HepG2 (cell line): ENCODE results near the gene NUDT1. TPM values are rescaled to one million over a fixed set of nuclear protein-coding genes. Genes with fewer than 3 reads are reported as not detected.

Experiments
- EZH2 ChIP-seq: conservative IDR thresholded peaks from 2 replicates; pipeline ENCODE4 v1.6.1; 2012; ENCODE audit warnings: mild to moderate bottlenecking, low read depth, low read length, moderate library complexity
- HNRNPL ChIP-seq: fragments of 200-400 bp; formaldehyde crosslinking; IDR thresholded peaks from 2 replicates; pipeline ENCODE4 v1.6.1; 2017; ENCODE audit warnings: mild to moderate bottlenecking, low read depth, low read length
- MAFK ChIP-seq, 2 experiments: IDR thresholded peaks in 1 of 2; conservative IDR thresholded peaks in 1 of 2; 2 replicates each; pipeline ENCODE4 v1.6.1; 2011; ENCODE audit warnings: improper control_type of control experiment in 2 of 2, low read length in 2 of 2
- NR2F6 ChIP-seq, 2 experiments: IDR thresholded peaks; 2 replicates each; pipeline ENCODE4 v1.6.1; 2016; ENCODE audit warnings: antibody characterized with exemption in 1 of 2, mild to moderate bottlenecking in 1 of 2
- RXRA ChIP-seq: sonication (generic); formaldehyde crosslinking; IDR thresholded peaks from 2 replicates; pipeline ENCODE4 v1.5.1; 2020; ENCODE audit warnings: missing genetic modification reagents
- TARDBP ChIP-seq: sonication (generic); formaldehyde crosslinking; IDR thresholded peaks from 2 replicates; pipeline ENCODE4 v1.8.0; 2022; ENCODE audit warnings: mild to moderate bottlenecking, missing genetic modification reagents
- TOE1 ChIP-seq: sonication (generic); formaldehyde crosslinking; IDR thresholded peaks from 2 replicates; pipeline ENCODE4 v1.4.0; 2020; ENCODE audit warnings: mild to moderate bottlenecking, missing genetic modification reagents
- ZNF263 ChIP-seq: sonication (generic); formaldehyde crosslinking; IDR thresholded peaks from 2 replicates; pipeline ENCODE4 v1.4.0; 2020; ENCODE audit warnings: missing genetic modification reagents
- ZNF512B ChIP-seq: sonication (generic); formaldehyde crosslinking; IDR thresholded peaks from 2 replicates; pipeline ENCODE4 v1.5.1; 2020; ENCODE audit warnings: missing genetic modification reagents, mild to moderate bottlenecking, borderline replicate concordance
- ZNF589 ChIP-seq: sonication (generic); formaldehyde crosslinking; conservative IDR thresholded peaks from 2 replicates; pipeline ENCODE4 v1.8.0; 2022; ENCODE audit warnings: mild to moderate bottlenecking, moderate library complexity, missing genetic modification reagents
- polyA plus RNA-seq, 8 experiments: library from polyadenylated mRNA; depleted of rRNA in 3 of 8; stranded (reverse) in 7 of 8; unstranded in 1 of 8; fragments of >200 nt; fragmentation: Illumina TruSeq in 4 of 8; extraction: Trizol in 4 of 8; gene quantifications; 2 replicates each; pipeline versions ENCODE4 v1.2.1 to v1.2.3, GENCODE V29; 2011 to 2016; ENCODE audit warnings: low read depth in 4 of 8, missing spikeins in 1 of 8, mixed read lengths in 1 of 8; ENCODE audit not compliant: insufficient read depth in 1 of 8
- total RNA-seq, 5 experiments: library from RNA; depleted of rRNA; stranded (reverse); fragments of >200 nt; fragmentation: Illumina TruSeq; extraction: Trizol; gene quantifications; 2 replicates each; pipeline ENCODE4 v1.2.3, GENCODE V29; 2016; ENCODE audit warnings: low read depth in 1 of 5
- TF ChIP-seq, protein P1 (sequence below): sonication (generic); formaldehyde crosslinking; IDR thresholded peaks from 2 replicates; pipeline ENCODE4 v1.4.0; 2020; ENCODE audit warnings: missing genetic modification reagents

The NUDT1 gene
- total and polyA plus RNA-seq, 2 of the 13 experiments (the other 11 are each of a cell fraction or from before 2014, with no cell fraction given), result 9.1 to 26.8 TPM

DNA sequence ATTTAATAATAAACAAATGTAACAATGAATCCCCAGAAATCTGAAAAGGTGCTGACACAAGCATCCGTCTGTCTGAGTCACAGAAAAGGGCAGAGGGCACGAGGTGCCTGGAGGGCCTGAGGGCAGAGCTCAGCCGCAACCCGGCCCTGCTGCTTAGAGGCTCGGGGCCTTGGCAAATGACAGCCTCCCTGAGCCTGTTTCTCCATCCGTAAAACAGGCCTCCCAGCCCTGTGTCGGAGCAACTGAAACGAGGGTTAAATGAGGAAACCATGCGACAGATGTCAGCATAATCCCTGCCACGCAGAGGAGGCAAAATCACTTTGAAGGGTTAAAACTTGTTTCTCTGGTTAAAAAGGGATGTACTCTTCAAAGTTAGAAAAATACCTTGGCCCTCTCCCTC, 24.9 kb downstream of the NUDT1 start (continued):
- TF ChIP-seq HNRNPL, result 0 out of 2 replicates have a peak, but pooled peaks have one; percentile 69
- no peak for TF ChIP-seq ZNF263 (CRISPR knock-in tag)
- TF ChIP-seq, protein P1, sequence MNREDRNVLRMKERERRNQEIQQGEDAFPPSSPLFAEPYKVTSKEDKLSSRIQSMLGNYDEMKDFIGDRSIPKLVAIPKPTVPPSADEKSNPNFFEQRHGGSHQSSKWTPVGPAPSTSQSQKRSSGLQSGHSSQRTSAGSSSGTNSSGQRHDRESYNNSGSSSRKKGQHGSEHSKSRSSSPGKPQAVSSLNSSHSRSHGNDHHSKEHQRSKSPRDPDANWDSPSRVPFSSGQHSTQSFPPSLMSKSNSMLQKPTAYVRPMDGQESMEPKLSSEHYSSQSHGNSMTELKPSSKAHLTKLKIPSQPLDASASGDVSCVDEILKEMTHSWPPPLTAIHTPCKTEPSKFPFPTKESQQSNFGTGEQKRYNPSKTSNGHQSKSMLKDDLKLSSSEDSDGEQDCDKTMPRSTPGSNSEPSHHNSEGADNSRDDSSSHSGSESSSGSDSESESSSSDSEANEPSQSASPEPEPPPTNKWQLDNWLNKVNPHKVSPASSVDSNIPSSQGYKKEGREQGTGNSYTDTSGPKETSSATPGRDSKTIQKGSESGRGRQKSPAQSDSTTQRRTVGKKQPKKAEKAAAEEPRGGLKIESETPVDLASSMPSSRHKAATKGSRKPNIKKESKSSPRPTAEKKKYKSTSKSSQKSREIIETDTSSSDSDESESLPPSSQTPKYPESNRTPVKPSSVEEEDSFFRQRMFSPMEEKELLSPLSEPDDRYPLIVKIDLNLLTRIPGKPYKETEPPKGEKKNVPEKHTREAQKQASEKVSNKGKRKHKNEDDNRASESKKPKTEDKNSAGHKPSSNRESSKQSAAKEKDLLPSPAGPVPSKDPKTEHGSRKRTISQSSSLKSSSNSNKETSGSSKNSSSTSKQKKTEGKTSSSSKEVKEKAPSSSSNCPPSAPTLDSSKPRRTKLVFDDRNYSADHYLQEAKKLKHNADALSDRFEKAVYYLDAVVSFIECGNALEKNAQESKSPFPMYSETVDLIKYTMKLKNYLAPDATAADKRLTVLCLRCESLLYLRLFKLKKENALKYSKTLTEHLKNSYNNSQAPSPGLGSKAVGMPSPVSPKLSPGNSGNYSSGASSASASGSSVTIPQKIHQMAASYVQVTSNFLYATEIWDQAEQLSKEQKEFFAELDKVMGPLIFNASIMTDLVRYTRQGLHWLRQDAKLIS (CRISPR knock-in tag), result no peak
- TF ChIP-seq ZNF512B (CRISPR knock-in tag), result no peak
- TF ChIP-seq NR2F6 (IDR thresholded peaks at IDR 0.05), result peak; percentile 55
- 0 out of 2 replicates have a peak, but pooled peaks have one; percentile 18 for TF ChIP-seq NR2F6 (CRISPR knock-in tag; IDR thresholded peaks at IDR 0.05)
- no peak for TF ChIP-seq EZH2
- TF ChIP-seq TARDBP (CRISPR knock-in tag), result no peak
- no peak for TF ChIP-seq ZNF589
- TF ChIP-seq TOE1 (CRISPR knock-in tag), result no peak
- TF ChIP-seq MAFK (conservative IDR thresholded peaks at IDR 0.05 in 1 of 2, IDR thresholded peaks at IDR 0.05 in 1 of 2; ENCODE audit: low read length in 2 of 2), result peak in 1 of 2 experiments; percentile 40; a peak in 3 of 4 replicates
- 0 out of 2 replicates have a peak, but pooled peaks have one; percentile 21 for TF ChIP-seq RXRA (CRISPR knock-in tag)
